HepG2 (cell line): ENCODE results near the gene IGSF21. TPM values are rescaled to one million over a fixed set of nuclear protein-coding genes. Genes with fewer than 3 reads are reported as not detected.
A peak's percentile ranks its signal among the peaks of the same experiment; 100 is the strongest.

Experiments
- ARID2 ChIP-seq: sonication (generic); formaldehyde crosslinking; IDR thresholded peaks from 2 replicates; pipeline ENCODE4 v1.8.1; 2022; ENCODE audit warnings: mild to moderate bottlenecking, missing genetic modification reagents, borderline replicate concordance
- ARNTL ChIP-seq: sonication (generic); formaldehyde crosslinking; IDR thresholded peaks from 2 replicates; pipeline ENCODE4 v1.4.0; 2020; ENCODE audit warnings: mild to moderate bottlenecking, missing genetic modification reagents
- FOXA3 ChIP-seq: IDR thresholded peaks from 2 replicates; pipeline ENCODE4 v1.6.1; 2016; ENCODE audit warnings: missing genetic modification reagents, missing compliant biosample characterization
- GPN1 ChIP-seq: sonication (generic); formaldehyde crosslinking; IDR thresholded peaks from 2 replicates; pipeline ENCODE4 v1.5.1; 2020; ENCODE audit warnings: missing genetic modification reagents, borderline replicate concordance
- HNRNPL ChIP-seq: fragments of 200-400 bp; formaldehyde crosslinking; IDR thresholded peaks from 2 replicates; pipeline ENCODE4 v1.6.1; 2017; ENCODE audit warnings: mild to moderate bottlenecking, low read depth, low read length
- NPAS2 ChIP-seq: sonication (generic); formaldehyde crosslinking; IDR thresholded peaks from 2 replicates; pipeline ENCODE4 v1.8.0; 2022; ENCODE audit warnings: mild to moderate bottlenecking, missing genetic modification reagents, borderline replicate concordance
- NR2F1 ChIP-seq, 2 experiments: fragments of 450-650 bp in 1 of 2; formaldehyde crosslinking in 1 of 2; IDR thresholded peaks; 2 replicates each; pipeline versions ENCODE4 v1.5.0 to v1.6.1; 2016 to 2020; ENCODE audit warnings: mild to moderate bottlenecking in 1 of 2, missing compliant biosample characterization in 1 of 2, missing genetic modification reagents in 1 of 2, moderate library complexity in 1 of 2
- ONECUT2 ChIP-seq: sonication (generic); formaldehyde crosslinking; IDR thresholded peaks from 2 replicates; pipeline ENCODE4 v1.4.0; 2020; ENCODE audit warnings: missing genetic modification reagents
- SETDB1 ChIP-seq: sonication (generic); formaldehyde crosslinking; IDR thresholded peaks from 2 replicates; pipeline ENCODE4 v1.5.1; 2020; ENCODE audit warnings: missing genetic modification reagents, mild to moderate bottlenecking, borderline replicate concordance
- SIX1 ChIP-seq: sonication (generic); formaldehyde crosslinking; IDR thresholded peaks from 2 replicates; pipeline ENCODE4 v1.4.0; 2020; ENCODE audit warnings: missing genetic modification reagents, borderline replicate concordance
- SMYD3 ChIP-seq: sonication (generic); formaldehyde crosslinking; IDR thresholded peaks from 2 replicates; pipeline ENCODE4 v1.8.1; 2023; ENCODE audit warnings: mild to moderate bottlenecking, missing genetic modification reagents
- STAG1 ChIP-seq: sonication (generic); formaldehyde crosslinking; IDR thresholded peaks from 2 replicates; pipeline ENCODE4 v1.4.0; 2020; ENCODE audit warnings: missing genetic modification reagents
- U2AF1 ChIP-seq: fragments of 200-400 bp; formaldehyde crosslinking; optimal IDR thresholded peaks from 2 replicates; pipeline ENCODE3; 2017; ENCODE audit warnings: mild to moderate bottlenecking, low read depth, low read length
- WIZ ChIP-seq: sonication (generic); formaldehyde crosslinking; IDR thresholded peaks from 2 replicates; pipeline ENCODE4 v1.5.1; 2020; ENCODE audit warnings: mild to moderate bottlenecking, missing genetic modification reagents
- ZBTB8A ChIP-seq: sonication (generic); formaldehyde crosslinking; IDR thresholded peaks from 2 replicates; pipeline ENCODE4 v1.4.0; 2020; ENCODE audit warnings: mild to moderate bottlenecking, low read depth, missing genetic modification reagents, borderline replicate concordance
- ZNF101 ChIP-seq: sonication (generic); formaldehyde crosslinking; IDR thresholded peaks from 2 replicates; pipeline ENCODE4 v1.4.0; 2020; ENCODE audit warnings: mild to moderate bottlenecking, low read depth, missing genetic modification reagents, borderline replicate concordance
- ZNF562 ChIP-seq: sonication (generic); formaldehyde crosslinking; IDR thresholded peaks from 2 replicates; pipeline ENCODE4 v1.8.0; 2022; ENCODE audit warnings: missing genetic modification reagents, borderline replicate concordance
- ZNF598 ChIP-seq: sonication (generic); formaldehyde crosslinking; IDR thresholded peaks from 2 replicates; pipeline ENCODE4 v1.5.1; 2020; ENCODE audit warnings: mild to moderate bottlenecking, missing genetic modification reagents, borderline replicate concordance
- ZNF773 ChIP-seq: sonication (generic); formaldehyde crosslinking; IDR thresholded peaks from 2 replicates; pipeline ENCODE4 v1.4.0; 2020; ENCODE audit warnings: missing genetic modification reagents, borderline replicate concordance
- polyA plus RNA-seq, 8 experiments: library from polyadenylated mRNA; depleted of rRNA in 3 of 8; stranded (reverse) in 7 of 8; unstranded in 1 of 8; fragments of >200 nt; fragmentation: Illumina TruSeq in 4 of 8; extraction: Trizol in 4 of 8; gene quantifications; 2 replicates each; pipeline versions ENCODE4 v1.2.1 to v1.2.3, GENCODE V29; 2011 to 2016; ENCODE audit warnings: low read depth in 4 of 8, missing spikeins in 1 of 8, mixed read lengths in 1 of 8; ENCODE audit not compliant: insufficient read depth in 1 of 8
- total RNA-seq, 5 experiments: library from RNA; depleted of rRNA; stranded (reverse); fragments of >200 nt; fragmentation: Illumina TruSeq; extraction: Trizol; gene quantifications; 2 replicates each; pipeline ENCODE4 v1.2.3, GENCODE V29; 2016; ENCODE audit warnings: low read depth in 1 of 5
- TF ChIP-seq, protein P1 (sequence below): sonication (generic); formaldehyde crosslinking; IDR thresholded peaks from 2 replicates; pipeline ENCODE4 v1.4.0; 2020; ENCODE audit warnings: missing genetic modification reagents, borderline replicate concordance
- TF ChIP-seq, protein P2 (sequence below): sonication (generic); formaldehyde crosslinking; IDR thresholded peaks from 2 replicates; pipeline ENCODE4 v1.9.0; 2021; ENCODE audit warnings: missing genetic modification reagents, mild to moderate bottlenecking, borderline replicate concordance

IGSF21 gene
- total and polyA plus RNA-seq, 2 of the 13 experiments (the other 11 are each of a cell fraction or from before 2014, with no cell fraction given): not detected

DNA sequence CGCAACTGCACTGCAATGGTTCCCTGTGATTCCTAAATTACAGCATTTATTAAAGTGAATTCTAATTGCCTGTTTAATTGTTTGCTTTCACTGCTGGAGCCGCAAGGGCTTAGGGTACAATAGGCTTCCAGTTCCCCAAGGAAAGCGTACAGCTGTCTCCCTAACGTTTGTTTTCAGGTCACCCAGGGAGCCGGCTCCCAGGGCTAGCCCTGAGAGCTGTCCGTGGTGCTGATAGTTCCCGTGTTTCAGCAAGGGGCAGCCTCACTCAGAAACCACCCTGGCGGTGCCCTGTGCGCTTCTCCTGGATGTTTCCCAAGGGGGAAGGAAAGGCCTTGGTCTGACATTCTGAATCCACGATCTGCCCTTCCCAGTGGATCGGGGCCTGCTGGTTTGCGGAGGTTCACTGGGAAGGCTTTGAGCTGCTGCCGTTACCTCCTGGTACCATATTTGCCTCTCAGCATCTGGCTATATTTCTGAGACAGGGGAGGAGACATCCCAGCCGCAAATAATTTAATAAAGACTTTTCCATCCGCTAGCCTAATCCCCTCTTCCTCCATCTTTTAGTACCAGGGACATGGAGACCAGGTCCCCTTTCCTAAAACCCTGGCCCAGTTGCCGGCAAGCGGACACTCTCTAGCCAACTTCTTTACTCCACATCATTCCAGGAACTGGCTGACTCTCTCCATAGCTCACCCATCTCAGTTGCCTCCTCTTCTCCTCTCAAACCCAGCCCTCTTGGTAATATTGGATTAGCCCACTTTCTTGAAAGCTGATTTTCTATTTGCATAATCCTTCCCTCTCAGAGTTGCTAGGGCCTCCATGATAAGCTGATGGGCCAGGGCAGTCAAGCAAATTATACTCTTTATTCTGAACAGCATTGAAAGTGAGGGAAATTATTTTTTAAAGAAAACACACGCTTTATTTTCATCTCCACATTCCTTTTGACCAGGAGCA, 149.0 kb downstream of the IGSF21 start (continued):
- TF ChIP-seq, protein P1, sequence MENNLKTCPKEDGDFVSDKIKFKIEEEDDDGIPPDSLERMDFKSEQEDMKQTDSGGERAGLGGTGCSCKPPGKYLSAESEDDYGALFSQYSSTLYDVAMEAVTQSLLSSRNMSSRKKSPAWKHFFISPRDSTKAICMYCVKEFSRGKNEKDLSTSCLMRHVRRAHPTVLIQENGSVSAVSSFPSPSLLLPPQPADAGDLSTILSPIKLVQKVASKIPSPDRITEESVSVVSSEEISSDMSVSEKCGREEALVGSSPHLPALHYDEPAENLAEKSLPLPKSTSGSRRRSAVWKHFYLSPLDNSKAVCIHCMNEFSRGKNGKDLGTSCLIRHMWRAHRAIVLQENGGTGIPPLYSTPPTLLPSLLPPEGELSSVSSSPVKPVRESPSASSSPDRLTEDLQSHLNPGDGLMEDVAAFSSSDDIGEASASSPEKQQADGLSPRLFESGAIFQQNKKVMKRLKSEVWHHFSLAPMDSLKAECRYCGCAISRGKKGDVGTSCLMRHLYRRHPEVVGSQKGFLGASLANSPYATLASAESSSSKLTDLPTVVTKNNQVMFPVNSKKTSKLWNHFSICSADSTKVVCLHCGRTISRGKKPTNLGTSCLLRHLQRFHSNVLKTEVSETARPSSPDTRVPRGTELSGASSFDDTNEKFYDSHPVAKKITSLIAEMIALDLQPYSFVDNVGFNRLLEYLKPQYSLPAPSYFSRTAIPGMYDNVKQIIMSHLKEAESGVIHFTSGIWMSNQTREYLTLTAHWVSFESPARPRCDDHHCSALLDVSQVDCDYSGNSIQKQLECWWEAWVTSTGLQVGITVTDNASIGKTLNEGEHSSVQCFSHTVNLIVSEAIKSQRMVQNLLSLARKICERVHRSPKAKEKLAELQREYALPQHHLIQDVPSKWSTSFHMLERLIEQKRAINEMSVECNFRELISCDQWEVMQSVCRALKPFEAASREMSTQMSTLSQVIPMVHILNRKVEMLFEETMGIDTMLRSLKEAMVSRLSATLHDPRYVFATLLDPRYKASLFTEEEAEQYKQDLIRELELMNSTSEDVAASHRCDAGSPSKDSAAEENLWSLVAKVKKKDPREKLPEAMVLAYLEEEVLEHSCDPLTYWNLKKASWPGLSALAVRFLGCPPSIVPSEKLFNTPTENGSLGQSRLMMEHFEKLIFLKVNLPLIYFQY (CRISPR knock-in tag): no peak
- TF ChIP-seq SETDB1 (CRISPR knock-in tag) (no peak), ZNF773 (CRISPR knock-in tag) (no peak), HNRNPL (no peak), ZBTB8A (no peak), NR2F1 (CRISPR knock-in tag; IDR thresholded peaks at IDR 0.05) (no peak), ONECUT2 (CRISPR knock-in tag) (no peak), ARNTL (CRISPR knock-in tag) (no peak), ARID2 (CRISPR knock-in tag) (no peak), ZNF101 (CRISPR knock-in tag) (no peak), FOXA3 (CRISPR knock-in tag) (no peak), SMYD3 (CRISPR knock-in tag) (no peak), ZNF562 (CRISPR knock-in tag) (no peak), ZNF598 (CRISPR knock-in tag) (no peak), SIX1 (no peak), STAG1 (CRISPR knock-in tag) (no peak), U2AF1 (no peak), WIZ (peak; percentile 96), NPAS2 (no peak), GPN1 (CRISPR knock-in tag) (no peak)
- TF ChIP-seq, protein P2, sequence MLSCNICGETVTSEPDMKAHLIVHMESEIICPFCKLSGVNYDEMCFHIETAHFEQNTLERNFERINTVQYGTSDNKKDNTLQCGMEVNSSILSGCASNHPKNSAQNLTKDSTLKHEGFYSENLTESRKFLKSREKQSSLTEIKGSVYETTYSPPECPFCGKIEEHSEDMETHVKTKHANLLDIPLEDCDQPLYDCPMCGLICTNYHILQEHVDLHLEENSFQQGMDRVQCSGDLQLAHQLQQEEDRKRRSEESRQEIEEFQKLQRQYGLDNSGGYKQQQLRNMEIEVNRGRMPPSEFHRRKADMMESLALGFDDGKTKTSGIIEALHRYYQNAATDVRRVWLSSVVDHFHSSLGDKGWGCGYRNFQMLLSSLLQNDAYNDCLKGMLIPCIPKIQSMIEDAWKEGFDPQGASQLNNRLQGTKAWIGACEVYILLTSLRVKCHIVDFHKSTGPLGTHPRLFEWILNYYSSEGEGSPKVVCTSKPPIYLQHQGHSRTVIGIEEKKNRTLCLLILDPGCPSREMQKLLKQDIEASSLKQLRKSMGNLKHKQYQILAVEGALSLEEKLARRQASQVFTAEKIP (CRISPR knock-in tag): no peak
